Adrenal gland (tissue), 12 donors: Measurements from ENCODE around the gene RIPOR3. TPM values are rescaled to one million over a fixed set of nuclear protein-coding genes. Genes with fewer than 3 reads are reported as not detected.
"Not testable (repeated sequence)": the region's sequence is repeated elsewhere in the genome, so short reads cannot be mapped to it uniquely, and the experiment has no call there.

ENCODE experiments used
- DNase-seq, 7 donors: peaks; one replicate each; pipeline ENCODE4 v3.0.0-alpha.2; 2019 to 2020
- H3K27ac ChIP-seq, 5 donors: fragments of 200-600 bp; sonication (generic) in 4 of 5; 1 replicate in 3 of 5; 2 replicates in 2 of 5; pipeline versions ENCODE4 v1.5.1 to v1.8.0; 2016 to 2020; ENCODE audit warnings: mild to moderate bottlenecking in 1 of 5
- H3K27me3 ChIP-seq: fragments of 200-600 bp; 2 replicates; pipeline ENCODE4 v1.8.0; 2021
- H3K36me3 ChIP-seq, 2 donors: fragments of 200-600 bp; replicated peaks in 1 of 2; 1 replicate in 1 of 2; 2 replicates in 1 of 2; pipeline versions ENCODE4 v1.5.1 to v1.8.0; 2018 to 2022
- H3K4me1 ChIP-seq, 2 donors: fragments of 200-600 bp; replicated peaks in 1 of 2; 1 replicate in 1 of 2; 2 replicates in 1 of 2; pipeline versions ENCODE4 v1.5.1 to v1.8.0; 2018 to 2021
- H3K4me3 ChIP-seq, 4 donors: fragments of 200-600 bp; sonication (generic) in 3 of 4; one replicate each; pipeline ENCODE4 v1.5.1; 2016 to 2018
- H3K9me3 ChIP-seq, 3 donors: fragments of 200-600 bp; sonication (generic) in 1 of 3; replicated peaks in 1 of 3; 1 replicate in 2 of 3; 2 replicates in 1 of 3; pipeline versions ENCODE4 v1.5.1 to v1.8.0; 2016 to 2021
- CTCF ChIP-seq, 6 experiments: fragments of 450-650 bp in 4 of 6; fragments of 200-600 bp in 2 of 6; sonication (generic) in 1 of 6; IDR thresholded peaks; 1 replicate in 5 of 6; 2 replicates in 1 of 6; pipeline versions ENCODE4 v1.5.1 to v1.8.0; 2016 to 2021; ENCODE audit warnings: antibody characterized with exemption in 6 of 6, mild to moderate bottlenecking in 2 of 6, moderate library complexity in 1 of 6
- POLR2A ChIP-seq, 2 donors: fragments of 450-650 bp; IDR thresholded peaks; one replicate each; pipeline ENCODE4 v1.6.1; 2017; ENCODE audit warnings: antibody characterized with exemption in 2 of 2, mild to moderate bottlenecking in 2 of 2, moderate library complexity in 1 of 2
- WGBS, 4 donors: extraction: QIAGEN DNeasy Blood & Tissue Kit in 2 of 4; methylation state at CpG; one replicate each; pipeline versions ENCODE4 v1.1.5 to v1.1.7; 2013 to 2017; 5-methylcytosine and 5-hydroxymethylcytosine counted together
- intact Hi-C, 2 donors: fragments of 100-400 bp; cut with DNase I; formaldehyde crosslinking; loops; one replicate each; pipeline versions ENCODE4 v1.14.1 to v1.15.0; 2022 to 2023
- polyA plus RNA-seq, 3 donors: library from polyadenylated mRNA; stranded (reverse); fragments of 200-250 nt in 2 of 3; fragments of 350-450 nt in 1 of 3; fragmentation: Illumina TruSeq in 1 of 3; extraction: RNeasy Lipid Tissue Mini Kit (QIAGEN cat#74804) in 1 of 3; gene quantifications; one replicate each; pipeline ENCODE4 v1.2.3, GENCODE V29; 2013 to 2014
- total RNA-seq, 9 donors: library from RNA; depleted of rRNA in 4 of 9; stranded (reverse); fragments of >200 nt in 4 of 9; fragments of 120-200 nt in 1 of 9; fragmentation: NEBNext Ultra II Directional in 1 of 9; extraction: Animal tissue kit (Norgen Biotek cat#: 25700) in 1 of 9; gene quantifications; one replicate each; pipeline versions ENCODE4 v1.1.0 to v1.2.4, GENCODE V29; 2013 to 2023
- donor health status: healthy with polysubstance abuse.
- donor health status: Bipolar disorder and iron deficiency.
- donor health status: DM: yes; HTN: yes; CAD: no.
- donor health status: DM: no; HTN: no; CAD: no.
- donor health status: DM: no; HTN: no; CAD: no.
- donor health status: DM: yes; HTN: yes; CAD: no.

RIPOR3 gene
- total and polyA plus RNA-seq, 12 donors = 3.4 to 135 (median 23.7) TPM

GRCh38 chr20:50571466-50571865 lies 119.9 kb downstream of the RIPOR3 start:
- H3K4me3 ChIP-seq = no peak overlapping the region
- H3K27me3 ChIP-seq = no peaks in the 10 kb centered on the region
- peaks cover 30 to 33% of the 10 kb centered on the region in 2 donors for H3K4me1 ChIP-seq
- peak overlapping the region in 2 of 5 donors; percentile 2 to 9 for H3K27ac ChIP-seq
- H3K36me3 ChIP-seq = peaks cover 0 to 43% of the 10 kb centered on the region in 2 donors
- TF ChIP-seq CTCF (IDR thresholded peaks at IDR 0.05) (no peak), POLR2A (IDR thresholded peaks at IDR 0.05) (no peak)
- intact Hi-C loops = no loop called here
- peak in 1 of 7 donors; percentile 39 for DNase-seq
- no peaks in the 10 kb centered on the region for H3K9me3 ChIP-seq
- 86 to 91% (median 89%) methylated on average over 2 of the region's 2 CpGs for WGBS, 4 donors

- 71 to 78% (median 74%) methylated on average over 11 to 14 of the region's 14 CpGs for WGBS, 4 donors
- H3K4me1 ChIP-seq = peaks cover 25 to 33% of the 10 kb centered on the region in 2 donors
- H3K27ac ChIP-seq = peak overlapping the region in 3 of 5 donors; percentile 37 to 54 (median 45)
- H3K36me3 ChIP-seq = peaks cover 0 to 41% of the 10 kb centered on the region in 2 donors
- H3K27me3 ChIP-seq = no peaks in the 10 kb centered on the region
- no peaks in the 10 kb centered on the region for H3K9me3 ChIP-seq
- no peak for TF ChIP-seq POLR2A (IDR thresholded peaks at IDR 0.05)
- peak in 5 of 6 experiments; percentile 14 to 24 (median 22) for TF ChIP-seq CTCF (IDR thresholded peaks at IDR 0.05)
- no peak overlapping the region for H3K4me3 ChIP-seq
- intact Hi-C loops = loop anchor here (5.0 kb wide), 2 partner anchors 53 to 88 kb away; no protein-coding TSS in a partner anchor
- DNase-seq = peak in 3 of 7 donors; percentile 41 to 60 (median 58)
Measured at GRCh38 chr20:50569864-50570836, 121.2 kb downstream of the RIPOR3 start.

- peaks cover 0 to 41% of the 10 kb centered on the region in 2 donors for H3K36me3 ChIP-seq
- H3K9me3 ChIP-seq, H3K4me3 ChIP-seq, DNase-seq, H3K27me3 ChIP-seq: not testable (repeated sequence)
- WGBS, 4 donors = 93 to 98% (median 96%) methylated on average over 6 to 7 of the region's 7 CpGs
- peaks cover 25 to 33% of the 10 kb centered on the region in 2 donors for H3K4me1 ChIP-seq
- H3K27ac ChIP-seq = peak overlapping the region in 3 of 5 donors; percentile 37 to 54 (median 45)
- intact Hi-C loops = loop anchor here (5.0 kb wide), 2 partner anchors 52 to 87 kb away; no protein-coding TSS in a partner anchor
Measured at GRCh38 chr20:50569487-50569863, 121.9 kb downstream of the RIPOR3 start.

GRCh38 chr20:50568549-50568942 lies 122.8 kb downstream of the RIPOR3 start:
- H3K27ac ChIP-seq = no peak overlapping the region
- DNase-seq = peak in 1 of 7 donors; percentile 47
- TF ChIP-seq POLR2A (IDR thresholded peaks at IDR 0.05) = no peak
- no peak for TF ChIP-seq CTCF (IDR thresholded peaks at IDR 0.05)
- WGBS, 4 donors = 87 to 89% (median 88%) methylated on average over 11 of the region's 11 CpGs
- peaks cover 0 to 38% of the 10 kb centered on the region in 2 donors for H3K36me3 ChIP-seq
- H3K4me1 ChIP-seq = peaks cover 22 to 30% of the 10 kb centered on the region in 2 donors
- intact Hi-C loops = loop anchor here (5.0 kb wide), 2 partner anchors 51 to 86 kb away; no protein-coding TSS in a partner anchor
- no peak overlapping the region for H3K4me3 ChIP-seq
- H3K9me3 ChIP-seq = no peaks in the 10 kb centered on the region
- H3K27me3 ChIP-seq = no peaks in the 10 kb centered on the region
